Brain microvascular endothelial cell (primary cell): ENCODE data around the gene SHISA7.

Source experiments
- DNase-seq: peaks from one replicate; pipeline ENCODE4 v3.0.0-alpha.2; 2020
- H3K27ac ChIP-seq: fragments of 250-450 bp; sonication (Bioruptor Pico); 2 replicates; pipeline ENCODE4 v1.5.1; 2020; ENCODE audit warnings: mild to moderate bottlenecking, moderate library complexity
- H3K27me3 ChIP-seq: fragments of 250-450 bp; sonication (Bioruptor Pico); replicated peaks from 2 replicates; pipeline ENCODE4 v1.5.1; 2020; ENCODE audit warnings: mild to moderate bottlenecking
- H3K36me3 ChIP-seq: fragments of 250-450 bp; sonication (Bioruptor Pico); replicated peaks from 2 replicates; pipeline ENCODE4 v1.5.1; 2020; ENCODE audit warnings: mild to moderate bottlenecking
- H3K4me3 ChIP-seq: 2 replicates; pipeline ENCODE4 v1.5.1; 2011; ENCODE audit warnings: low read depth, mild to moderate bottlenecking, control low read depth, low read length, moderate library complexity
- in situ Hi-C: cut with HindIII; loops from 2 replicates; pipeline ENCODE4 v1.10.0; 2017; ENCODE audit warnings: low sequenced_read_pairs, low pct_ligation_motif_present
- TF ChIP-seq, protein P1 (sequence below): IDR thresholded peaks from 2 replicates; pipeline ENCODE4 v1.5.1; 2011; ENCODE audit warnings: low read depth, mild to moderate bottlenecking, moderate library complexity, low read length, control low read depth, inconsistent platforms; ENCODE audit errors: missing control alignments

Gene SHISA7

GRCh38 chr19:55385724-55386492 lies 57.2 kb downstream of the SHISA7 start, which contains the start of gene RPL28:
Gene RPL28, plus strand, starts transcription at chr19:55385932. Its CDS starts 426 bp downstream, at chr19:55386358.
- no peaks in the 10 kb centered on the region for H3K27me3 ChIP-seq
- DNase-seq, result peak; percentile 97
- peak within 1 kb of the TSS; percentile 77 for H3K27ac ChIP-seq
- H3K4me3 ChIP-seq, result peak within 1 kb of the TSS; percentile 99
- in situ Hi-C loops, result loop anchor here (25.0 kb wide), 1 partner anchor 226 kb away; the partner anchor contains the start of genes ZNF524, ZNF784 and ZNF865
- H3K36me3 ChIP-seq, result peaks cover 38% of the 10 kb centered on the region
- TF ChIP-seq, protein P1, sequence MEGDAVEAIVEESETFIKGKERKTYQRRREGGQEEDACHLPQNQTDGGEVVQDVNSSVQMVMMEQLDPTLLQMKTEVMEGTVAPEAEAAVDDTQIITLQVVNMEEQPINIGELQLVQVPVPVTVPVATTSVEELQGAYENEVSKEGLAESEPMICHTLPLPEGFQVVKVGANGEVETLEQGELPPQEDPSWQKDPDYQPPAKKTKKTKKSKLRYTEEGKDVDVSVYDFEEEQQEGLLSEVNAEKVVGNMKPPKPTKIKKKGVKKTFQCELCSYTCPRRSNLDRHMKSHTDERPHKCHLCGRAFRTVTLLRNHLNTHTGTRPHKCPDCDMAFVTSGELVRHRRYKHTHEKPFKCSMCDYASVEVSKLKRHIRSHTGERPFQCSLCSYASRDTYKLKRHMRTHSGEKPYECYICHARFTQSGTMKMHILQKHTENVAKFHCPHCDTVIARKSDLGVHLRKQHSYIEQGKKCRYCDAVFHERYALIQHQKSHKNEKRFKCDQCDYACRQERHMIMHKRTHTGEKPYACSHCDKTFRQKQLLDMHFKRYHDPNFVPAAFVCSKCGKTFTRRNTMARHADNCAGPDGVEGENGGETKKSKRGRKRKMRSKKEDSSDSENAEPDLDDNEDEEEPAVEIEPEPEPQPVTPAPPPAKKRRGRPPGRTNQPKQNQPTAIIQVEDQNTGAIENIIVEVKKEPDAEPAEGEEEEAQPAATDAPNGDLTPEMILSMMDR, result no peak

GRCh38 chr19:55384920-55385723 lies 58.0 kb downstream of the SHISA7 start:
- Histone ChIP-seq H3K36me3 (peaks cover 33% of the 10 kb centered on the region), H3K4me3 (peak overlapping the region; percentile 60), H3K27ac (peak overlapping the region; percentile 77), H3K27me3 (no peaks in the 10 kb centered on the region)
- peak; percentile 95 for DNase-seq
- TF ChIP-seq, protein P1, result no peak
- in situ Hi-C loops, result loop anchor here (25.0 kb wide), 1 partner anchor 227 kb away; the partner anchor contains the start of genes ZNF524, ZNF784 and ZNF865

- peak within 1 kb of the TSS; percentile 55 for H3K4me3 ChIP-seq
- no peak for DNase-seq
Observed at GRCh38 chr19:55384131-55384919, 58.8 kb downstream of the SHISA7 start, which contains the start of gene TMEM238. Gene TMEM238, minus strand, starts transcription at chr19:55384292. Its CDS starts 33 bp downstream, at chr19:55384259.

DNA sequence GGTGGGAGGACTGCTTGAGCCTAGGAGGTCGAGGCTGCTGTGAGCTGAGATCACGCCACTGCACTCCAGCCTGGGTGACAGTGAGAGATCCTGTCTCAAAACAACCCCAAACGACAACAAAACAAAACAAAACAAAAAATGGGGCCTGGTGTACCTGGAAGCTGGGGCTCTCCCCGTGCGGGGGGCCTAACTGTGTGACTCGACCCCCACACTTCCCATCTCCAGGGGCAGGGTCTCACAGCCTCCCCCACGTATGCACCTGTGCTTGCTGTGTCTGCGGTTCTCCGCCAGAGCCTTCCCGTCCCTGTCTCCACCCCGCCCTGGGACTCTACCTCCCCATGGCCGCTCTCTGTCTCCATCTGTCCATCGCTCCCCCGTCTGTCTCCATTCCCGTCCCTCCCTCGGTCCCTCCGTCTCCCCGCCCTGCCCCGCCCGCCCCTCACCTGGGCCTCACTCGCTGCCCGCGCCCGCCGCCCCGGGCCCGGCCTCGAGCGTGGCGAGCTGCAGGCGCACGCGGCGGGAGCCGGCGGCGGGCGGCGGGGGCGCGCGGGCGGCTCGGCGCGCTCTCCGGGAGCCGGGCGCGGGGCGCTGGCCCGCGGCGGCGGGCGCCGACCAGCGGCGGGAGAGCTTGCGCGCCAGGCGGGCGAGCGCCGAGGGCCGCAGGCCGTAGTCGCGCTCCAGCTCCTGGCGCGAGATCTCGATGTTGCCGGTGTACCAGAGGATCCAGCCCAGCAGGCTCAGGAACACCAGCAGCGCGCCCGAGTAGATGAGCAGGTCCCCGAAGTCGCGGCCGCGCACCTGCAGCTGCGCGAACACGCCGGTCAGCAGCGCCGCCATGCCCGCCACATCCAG lies 59.6 kb downstream of the SHISA7 start:
- DNase-seq, result peak; percentile 56
- Histone ChIP-seq H3K27ac (no peak overlapping the region), H3K36me3 (peaks cover 17% of the 10 kb centered on the region), H3K4me3 (peak overlapping the region; percentile 55), H3K27me3 (no peaks in the 10 kb centered on the region)
- in situ Hi-C loops, result loop anchor here (25.0 kb wide), 1 partner anchor 229 kb away; the partner anchor contains the start of genes ZNF524, ZNF784 and ZNF865
- TF ChIP-seq, protein P1, result peak; percentile 18

More at GRCh38 chr19:55384131-55384919, 58.8 kb downstream of the SHISA7 start, which contains the start of gene TMEM238:
- TF ChIP-seq, protein P1, result no peak
- H3K36me3 ChIP-seq, result peaks cover 25% of the 10 kb centered on the region
- peak within 1 kb of the TSS; percentile 77 for H3K27ac ChIP-seq
- H3K27me3 ChIP-seq, result no peaks in the 10 kb centered on the region
- in situ Hi-C loops, result loop anchor here (25.0 kb wide), 1 partner anchor 228 kb away; the partner anchor contains the start of genes ZNF524, ZNF784 and ZNF865
